ENCODE data around the gene WDPCP. TPM values are rescaled to one million over a fixed set of nuclear protein-coding genes. Genes with fewer than 3 reads are reported as not detected.

Gene WDPCP
- total RNA-seq, 1 experiment from 2014 or later: 15.2 TPM

DNA sequence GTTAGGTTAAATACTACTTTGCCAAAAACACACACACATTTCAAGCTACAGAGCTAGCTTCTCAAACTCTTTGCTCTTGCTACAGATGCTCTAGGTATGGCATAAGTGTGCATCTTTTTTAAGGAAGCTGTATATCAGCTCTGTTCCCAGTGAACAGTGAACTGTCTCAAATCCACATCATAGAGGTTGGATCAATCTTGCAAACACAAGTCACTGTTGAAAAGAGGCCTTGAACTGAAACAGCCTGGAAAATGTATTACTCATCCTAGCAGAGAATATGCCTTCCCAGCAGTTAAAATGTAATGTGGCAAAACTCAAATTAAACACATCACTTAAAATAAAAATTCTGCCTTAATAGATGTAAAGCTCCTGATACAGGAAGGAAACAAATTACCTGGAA is 151.8 kb downstream of the WDPCP start:
- ChIA-PET POLR2A (ENCODE audit: unreplicated experiment) (no interaction called here), CTCF (interaction anchor here (0.8 kb wide), 1 partner anchor 11 kb away, joined by 3 read pairs; no protein-coding TSS in a partner anchor)
- Histone ChIP-seq H3K9me2 (ENCODE audit: insufficient read depth) (no peaks in the 10 kb centered on the region), H3K4me2 (no peak overlapping the region), H3K4me3 (no peak overlapping the region), H3K9me3 (ENCODE audit: insufficient read depth, low read depth) (no peaks in the 10 kb centered on the region), H3K27ac (no peak overlapping the region), H3K27me3 (ENCODE audit: insufficient read depth, low read depth) (no peaks in the 10 kb centered on the region), H3K36me3 (ENCODE audit: low read depth) (no peaks in the 10 kb centered on the region), H3F3A (ENCODE audit: insufficient read depth, low read depth) (no peaks in the 10 kb centered on the region), H3K4me1 (replicated peaks; ENCODE audit: insufficient read depth) (peaks cover 7% of the 10 kb centered on the region; the same call in 1 of the 2 replicates), H2AFZ (no peak overlapping the region), H3K79me2 (ENCODE audit: low read depth) (no peaks in the 10 kb centered on the region), H4K20me1 (ENCODE audit: insufficient read depth) (no peaks in the 10 kb centered on the region)
- no peak for DNase-seq
- intact Hi-C loops (cut with micrococcal nuclease; ENCODE audit: unreplicated experiment): loop anchor here (10.0 kb wide), 1 partner anchor 128 kb away; no protein-coding TSS in a partner anchor
- TF ChIP-seq EZH2 (IDR thresholded peaks at IDR 0.05; ENCODE audit: low read depth): no peak
- TF ChIP-seq, protein P1, sequence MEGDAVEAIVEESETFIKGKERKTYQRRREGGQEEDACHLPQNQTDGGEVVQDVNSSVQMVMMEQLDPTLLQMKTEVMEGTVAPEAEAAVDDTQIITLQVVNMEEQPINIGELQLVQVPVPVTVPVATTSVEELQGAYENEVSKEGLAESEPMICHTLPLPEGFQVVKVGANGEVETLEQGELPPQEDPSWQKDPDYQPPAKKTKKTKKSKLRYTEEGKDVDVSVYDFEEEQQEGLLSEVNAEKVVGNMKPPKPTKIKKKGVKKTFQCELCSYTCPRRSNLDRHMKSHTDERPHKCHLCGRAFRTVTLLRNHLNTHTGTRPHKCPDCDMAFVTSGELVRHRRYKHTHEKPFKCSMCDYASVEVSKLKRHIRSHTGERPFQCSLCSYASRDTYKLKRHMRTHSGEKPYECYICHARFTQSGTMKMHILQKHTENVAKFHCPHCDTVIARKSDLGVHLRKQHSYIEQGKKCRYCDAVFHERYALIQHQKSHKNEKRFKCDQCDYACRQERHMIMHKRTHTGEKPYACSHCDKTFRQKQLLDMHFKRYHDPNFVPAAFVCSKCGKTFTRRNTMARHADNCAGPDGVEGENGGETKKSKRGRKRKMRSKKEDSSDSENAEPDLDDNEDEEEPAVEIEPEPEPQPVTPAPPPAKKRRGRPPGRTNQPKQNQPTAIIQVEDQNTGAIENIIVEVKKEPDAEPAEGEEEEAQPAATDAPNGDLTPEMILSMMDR (conservative IDR thresholded peaks at IDR 0.05): no peak
- BruUV-seq (replicated peaks): no TSS peak

DNA sequence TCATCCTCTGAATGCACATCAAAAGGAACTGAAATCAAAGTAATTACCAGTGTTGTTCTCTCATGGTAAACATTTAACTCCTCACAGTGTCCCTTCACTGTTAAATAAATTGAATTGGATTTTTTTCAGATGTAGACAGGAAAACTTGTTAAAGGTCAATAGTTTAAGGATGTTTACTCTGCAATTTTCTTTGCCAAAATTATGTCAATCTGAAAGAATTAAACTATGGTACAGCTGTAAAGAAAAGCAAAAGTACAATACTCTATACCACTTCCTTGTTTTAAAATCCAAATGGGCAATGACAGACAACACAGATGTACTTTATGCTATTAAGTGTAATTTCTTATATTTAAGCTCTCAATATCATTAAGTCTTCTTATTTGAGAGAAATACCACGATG is 153.2 kb downstream of the WDPCP start:
- no peak for DNase-seq
- POLR2A ChIA-PET (ENCODE audit: unreplicated experiment): interaction anchor here (0.7 kb wide), 1 partner anchor 12 kb away, joined by 4 read pairs; no protein-coding TSS in a partner anchor

DNA sequence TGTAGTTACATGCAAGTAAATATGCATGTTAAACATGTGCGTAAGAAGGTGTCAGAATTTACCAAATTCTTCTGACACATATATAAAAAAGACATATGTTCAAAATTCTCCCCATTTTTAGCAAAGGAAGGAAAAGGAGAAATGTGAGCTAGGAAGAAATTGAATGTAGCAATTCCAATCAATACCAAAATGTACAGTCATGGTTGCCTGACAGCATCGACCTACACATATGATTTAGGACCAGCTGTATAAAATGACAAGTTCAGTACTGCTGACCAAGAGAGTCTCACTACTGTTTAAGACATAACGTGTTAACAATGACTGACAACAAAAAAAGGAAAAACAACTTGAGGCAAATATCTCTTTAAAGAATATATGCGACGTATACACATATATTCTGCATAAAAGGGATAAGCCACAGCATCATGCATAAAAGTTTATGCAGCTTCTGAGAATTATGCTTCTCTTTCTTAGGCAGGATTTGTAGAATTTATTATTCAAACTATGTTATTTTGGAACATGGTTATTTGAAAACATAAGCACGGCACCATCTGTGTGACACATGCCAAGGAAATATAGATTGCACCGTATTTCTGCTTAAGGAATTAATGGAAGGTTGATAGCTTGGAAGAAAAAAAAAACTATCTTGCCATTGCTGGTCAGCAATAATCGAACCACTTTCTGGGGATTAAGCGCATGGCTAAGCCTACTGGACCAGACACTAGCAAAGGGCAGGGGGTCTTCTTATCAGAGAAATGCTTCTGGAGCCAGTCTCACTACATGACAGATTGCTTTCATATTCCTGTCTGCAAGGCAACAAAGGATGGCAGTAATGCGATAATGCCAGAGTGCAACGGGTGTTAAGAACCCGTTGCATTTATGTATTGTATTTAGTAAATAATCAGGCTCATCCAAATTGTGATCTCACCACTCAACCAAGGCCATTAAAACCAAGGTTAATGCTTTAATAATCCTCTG is 154.0 kb downstream of the WDPCP start:
- no peak overlapping the region for H3K27ac ChIP-seq
- H3K4me1 ChIP-seq (replicated peaks; ENCODE audit: insufficient read depth): peaks cover 7% of the 10 kb centered on the region; the same call in 1 of the 2 replicates
- no peak for DNase-seq
- intact Hi-C loops (cut with micrococcal nuclease; ENCODE audit: unreplicated experiment): loop anchor here (10.0 kb wide), 1 partner anchor 130 kb away; no protein-coding TSS in a partner anchor
- 0 out of 2 replicates have a peak, but pooled peaks cover under 1% of the 10 kb centered on the region for H4K20me1 ChIP-seq (ENCODE audit: insufficient read depth)
- ChIA-PET CTCF (no interaction called here), POLR2A (ENCODE audit: unreplicated experiment) (no interaction called here)
- no peak overlapping the region for H3K4me3 ChIP-seq
- TF ChIP-seq EZH2 (IDR thresholded peaks at IDR 0.05; ENCODE audit: low read depth): no peak
- TF ChIP-seq, protein P1 (conservative IDR thresholded peaks at IDR 0.05): no peak
- H3K9me2 ChIP-seq (ENCODE audit: insufficient read depth): no peaks in the 10 kb centered on the region
- no peak overlapping the region for H3K4me2 ChIP-seq
- no peak overlapping the region for H2AFZ ChIP-seq
- no TSS peak for BruUV-seq (replicated peaks)
- H3F3A ChIP-seq (ENCODE audit: insufficient read depth, low read depth): no peaks in the 10 kb centered on the region
- no peaks in the 10 kb centered on the region for H3K36me3 ChIP-seq (ENCODE audit: low read depth)
- H3K9me3 ChIP-seq (ENCODE audit: insufficient read depth, low read depth): no peaks in the 10 kb centered on the region
- no peaks in the 10 kb centered on the region for H3K27me3 ChIP-seq (ENCODE audit: insufficient read depth, low read depth)
- no peaks in the 10 kb centered on the region for H3K79me2 ChIP-seq (ENCODE audit: low read depth)

More for the DNA sequence above, 153.2 kb downstream of the WDPCP start:
- Histone ChIP-seq H2AFZ (no peak overlapping the region), H3K79me2 (ENCODE audit: low read depth) (no peaks in the 10 kb centered on the region), H3K27me3 (ENCODE audit: insufficient read depth, low read depth) (no peaks in the 10 kb centered on the region), H3K9me2 (ENCODE audit: insufficient read depth) (no peaks in the 10 kb centered on the region), H3F3A (ENCODE audit: insufficient read depth, low read depth) (no peaks in the 10 kb centered on the region), H4K20me1 (ENCODE audit: insufficient read depth) (no peaks in the 10 kb centered on the region), H3K4me2 (no peak overlapping the region), H3K36me3 (ENCODE audit: low read depth) (no peaks in the 10 kb centered on the region), H3K9me3 (ENCODE audit: insufficient read depth, low read depth) (no peaks in the 10 kb centered on the region), H3K4me1 (replicated peaks; ENCODE audit: insufficient read depth) (peaks cover 7% of the 10 kb centered on the region; the same call in 1 of the 2 replicates), H3K4me3 (no peak overlapping the region), H3K27ac (no peak overlapping the region)
- BruUV-seq (replicated peaks): no TSS peak
- intact Hi-C loops (cut with micrococcal nuclease; ENCODE audit: unreplicated experiment): loop anchor here (10.0 kb wide), 1 partner anchor 130 kb away; no protein-coding TSS in a partner anchor
- CTCF ChIA-PET: no interaction called here
- TF ChIP-seq, protein P1 (conservative IDR thresholded peaks at IDR 0.05): no peak
- TF ChIP-seq EZH2 (IDR thresholded peaks at IDR 0.05; ENCODE audit: low read depth): no peak
